Type B pancreatic cell (in vitro differentiated cells): ENCODE measurements around the gene ACADVL. TPM values are rescaled to one million over a fixed set of nuclear protein-coding genes. Genes with fewer than 3 reads are reported as not detected.

Source experiments
- DNase-seq: peaks from one replicate; pipeline ENCODE4 v3.0.0; 2021; ENCODE audit warnings: mixed read lengths; ENCODE audit not compliant: unreplicated experiment; ENCODE audit errors: extremely low spot score
- H3K27ac Mint-ChIP-seq: 2 replicates; pipeline ENCODE4 v1.8.0; 2021; ENCODE audit warnings: mild to moderate bottlenecking, mixed read lengths
- H3K27me3 Mint-ChIP-seq: 2 replicates; pipeline ENCODE4 v1.8.0; 2021; ENCODE audit warnings: mixed read lengths
- H3K36me3 Mint-ChIP-seq: 2 replicates; pipeline ENCODE4 v1.8.0; 2021; ENCODE audit warnings: mixed read lengths
- H3K4me1 Mint-ChIP-seq: one replicate; pipeline ENCODE4 v1.8.0; 2021; ENCODE audit warnings: mixed read lengths; ENCODE audit not compliant: unreplicated experiment
- H3K4me3 Mint-ChIP-seq: 2 replicates; pipeline ENCODE4 v1.8.0; 2021; ENCODE audit warnings: mild to moderate bottlenecking, mixed read lengths
- H3K9me3 Mint-ChIP-seq: 2 replicates; pipeline ENCODE4 v1.8.0; 2021; ENCODE audit warnings: mixed read lengths
- total RNA-seq: library from RNA; stranded (reverse); gene quantifications from 2 replicates; pipeline ENCODE4 v1.2.1, GENCODE V29; 2021; ENCODE audit warnings: low replicate concordance
- TF ChIP-seq, protein P1 (sequence below): fragments of 200-600 bp; sonication (generic); conservative IDR thresholded peaks from 2 replicates; pipeline ENCODE4 v1.5.0; 2021; ENCODE audit warnings: antibody characterized with exemption, mild to moderate bottlenecking

Gene ACADVL
- total RNA-seq, 1 donor from 2014 or later = 617 TPM

DNA sequence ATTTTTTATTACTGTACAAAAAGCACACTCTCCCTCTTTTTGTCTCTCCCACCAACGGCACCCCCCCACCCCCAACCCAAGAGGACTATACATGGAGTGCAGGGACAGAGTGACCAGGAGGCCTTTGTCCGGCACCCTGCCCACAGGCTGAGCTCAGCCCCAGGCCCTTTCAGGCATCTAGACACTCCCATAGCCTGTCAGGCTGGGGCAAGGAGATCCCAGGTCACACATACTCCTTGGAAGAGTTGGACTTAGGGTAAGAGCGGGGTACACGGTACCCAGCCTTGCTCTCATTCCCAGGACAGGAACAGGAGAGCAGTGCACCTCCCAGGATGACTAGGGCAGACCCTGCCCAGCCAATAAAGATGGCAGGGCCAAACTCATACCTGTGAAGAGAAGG lies 40.4 kb downstream of the ACADVL start:
- peak overlapping the region; percentile 81 for H3K27ac Mint-ChIP-seq
- peak overlapping the region; percentile 83 for H3K4me3 Mint-ChIP-seq
- TF ChIP-seq, protein P1, sequence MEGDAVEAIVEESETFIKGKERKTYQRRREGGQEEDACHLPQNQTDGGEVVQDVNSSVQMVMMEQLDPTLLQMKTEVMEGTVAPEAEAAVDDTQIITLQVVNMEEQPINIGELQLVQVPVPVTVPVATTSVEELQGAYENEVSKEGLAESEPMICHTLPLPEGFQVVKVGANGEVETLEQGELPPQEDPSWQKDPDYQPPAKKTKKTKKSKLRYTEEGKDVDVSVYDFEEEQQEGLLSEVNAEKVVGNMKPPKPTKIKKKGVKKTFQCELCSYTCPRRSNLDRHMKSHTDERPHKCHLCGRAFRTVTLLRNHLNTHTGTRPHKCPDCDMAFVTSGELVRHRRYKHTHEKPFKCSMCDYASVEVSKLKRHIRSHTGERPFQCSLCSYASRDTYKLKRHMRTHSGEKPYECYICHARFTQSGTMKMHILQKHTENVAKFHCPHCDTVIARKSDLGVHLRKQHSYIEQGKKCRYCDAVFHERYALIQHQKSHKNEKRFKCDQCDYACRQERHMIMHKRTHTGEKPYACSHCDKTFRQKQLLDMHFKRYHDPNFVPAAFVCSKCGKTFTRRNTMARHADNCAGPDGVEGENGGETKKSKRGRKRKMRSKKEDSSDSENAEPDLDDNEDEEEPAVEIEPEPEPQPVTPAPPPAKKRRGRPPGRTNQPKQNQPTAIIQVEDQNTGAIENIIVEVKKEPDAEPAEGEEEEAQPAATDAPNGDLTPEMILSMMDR = no peak
- DNase-seq = no peak
- peaks cover 12% of the 10 kb centered on the region for H3K36me3 Mint-ChIP-seq
- peaks cover 47% of the 10 kb centered on the region for H3K27me3 Mint-ChIP-seq
- H3K4me1 Mint-ChIP-seq = peaks cover 6% of the 10 kb centered on the region
- H3K9me3 Mint-ChIP-seq = no peaks in the 10 kb centered on the region

DNA sequence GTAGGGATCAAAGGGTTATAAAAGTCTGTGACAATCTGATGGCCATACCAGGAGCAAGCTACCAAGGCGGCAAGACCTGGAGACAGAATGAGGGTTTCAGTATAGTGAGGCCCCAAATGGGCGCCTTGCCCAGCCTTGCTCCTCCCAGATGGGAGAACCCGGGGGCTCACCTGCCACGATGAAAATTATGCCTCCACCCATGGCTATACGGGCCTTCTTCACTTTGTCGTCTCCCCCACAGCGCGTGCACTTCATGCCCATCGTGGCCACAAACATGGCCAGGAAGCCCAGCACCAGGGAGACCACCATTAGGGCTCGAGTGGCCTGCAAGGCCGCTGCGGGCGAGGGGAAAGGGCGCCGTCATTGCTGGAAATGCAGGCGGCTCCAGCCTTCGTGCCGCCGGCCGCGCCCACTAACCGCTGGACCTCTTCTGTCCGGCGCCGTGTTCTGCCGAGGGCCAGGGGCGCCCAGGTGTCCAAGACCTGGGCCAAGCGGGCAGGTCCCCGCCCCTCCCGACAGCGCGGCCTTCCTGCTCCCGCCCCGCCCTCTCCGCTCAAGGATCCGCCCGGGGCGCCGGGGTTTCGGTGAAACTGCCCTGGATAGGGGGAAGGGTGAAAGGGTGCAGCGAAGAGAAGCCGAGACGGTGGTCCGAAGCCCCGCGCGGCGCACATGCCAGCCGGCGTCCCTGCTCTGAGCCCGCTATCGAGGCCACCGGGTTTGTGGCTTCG lies 41.1 kb downstream of the ACADVL start:
- Mint-ChIP-seq H3K27ac (peak overlapping the region; percentile 81), H3K9me3 (no peaks in the 10 kb centered on the region), H3K4me3 (peak overlapping the region; percentile 83), H3K27me3 (peaks cover 49% of the 10 kb centered on the region), H3K36me3 (peaks cover 12% of the 10 kb centered on the region), H3K4me1 (peaks cover 6% of the 10 kb centered on the region)
- DNase-seq = no peak
- TF ChIP-seq, protein P1 = no peak

DNA sequence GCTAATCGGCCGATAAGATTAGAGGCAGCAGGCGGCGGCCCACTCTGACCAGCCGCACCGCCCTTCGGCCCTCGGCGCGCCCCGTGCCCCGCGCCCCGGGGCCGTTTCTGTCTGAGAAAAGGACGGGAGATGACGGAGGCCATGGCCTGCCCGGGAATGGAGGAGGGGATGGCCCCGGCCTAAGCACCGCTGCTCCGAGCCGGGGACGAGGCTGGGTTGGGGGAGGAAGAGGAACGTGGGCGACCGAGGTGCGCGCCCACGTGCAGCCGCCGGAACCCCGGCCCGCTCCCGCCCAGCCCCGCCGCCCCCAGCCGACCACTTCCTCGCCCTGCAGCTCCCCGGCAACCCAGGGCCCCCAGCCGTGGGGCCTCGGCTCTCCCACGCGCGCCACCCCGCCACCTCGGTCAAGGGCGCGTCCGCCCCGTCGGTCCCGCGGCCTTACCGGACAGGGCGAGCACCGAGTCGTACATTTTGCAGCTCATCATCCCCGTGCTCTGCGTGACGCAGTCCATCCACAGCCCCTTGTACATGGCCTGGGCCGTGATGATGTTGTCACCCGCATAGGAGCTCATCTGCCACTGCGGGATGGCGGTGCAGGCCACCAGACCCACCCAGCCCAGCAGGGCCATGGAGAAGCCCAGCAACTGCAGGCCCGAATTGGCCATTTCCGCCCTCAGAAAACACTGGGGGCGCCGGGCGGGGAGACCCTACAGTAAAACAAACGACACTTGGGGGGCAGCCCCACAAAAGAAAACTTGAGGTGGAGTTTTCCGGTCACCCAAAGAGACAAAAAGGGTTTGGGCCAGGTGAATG lies 41.8 kb downstream of the ACADVL start:
- DNase-seq = no peak
- Mint-ChIP-seq H3K36me3 (peaks cover 8% of the 10 kb centered on the region), H3K9me3 (no peaks in the 10 kb centered on the region), H3K27ac (peak overlapping the region; percentile 100), H3K4me3 (peak overlapping the region; percentile 98), H3K27me3 (peaks cover 54% of the 10 kb centered on the region), H3K4me1 (peaks cover 6% of the 10 kb centered on the region)
- TF ChIP-seq, protein P1 = no peak

DNA sequence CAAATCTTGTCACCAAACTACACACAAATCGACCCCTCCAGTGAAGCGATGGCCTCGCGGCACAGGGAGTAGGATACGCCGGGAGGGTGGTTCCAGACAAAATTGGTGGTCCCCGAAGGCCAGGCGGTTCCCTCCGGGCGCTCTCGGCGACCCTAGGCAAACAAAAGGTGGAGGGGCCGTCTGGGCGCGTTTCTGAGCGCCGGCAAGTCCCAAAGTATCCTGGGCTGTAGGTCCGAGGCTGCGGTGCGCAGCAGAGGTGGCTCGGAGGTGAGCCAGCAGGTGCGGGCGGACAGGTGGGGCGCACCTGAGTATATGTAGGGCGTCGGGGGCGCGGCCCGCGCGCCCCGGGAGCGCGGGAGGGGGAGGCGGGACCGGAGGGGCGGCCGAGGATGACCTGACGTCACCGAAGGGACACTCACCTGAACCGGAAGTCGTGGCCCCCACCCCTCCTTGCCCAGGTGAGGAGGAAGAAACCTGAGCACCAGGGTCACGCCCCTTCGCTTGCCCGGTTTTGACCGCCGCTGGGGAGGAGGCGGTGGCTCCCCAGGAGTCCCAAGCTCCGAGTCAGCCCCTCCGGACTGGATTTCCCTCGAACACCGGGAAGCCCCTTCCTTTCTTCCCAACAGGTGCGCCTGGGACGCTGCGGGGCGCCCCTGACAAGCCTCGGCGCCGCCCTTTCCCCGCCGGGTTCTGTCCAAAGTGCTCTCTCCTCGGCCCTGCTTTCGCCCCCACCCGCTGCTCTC lies 42.6 kb downstream of the ACADVL start, which contains the start of gene CLDN7:
Gene CLDN7, minus strand, starts transcription at position 287 of the 743 bp plus-strand sequence. CDS start 435 bp downstream, outside the sequence.
- H3K4me3 Mint-ChIP-seq = peak within 1 kb of the TSS; percentile 98
- DNase-seq = no peak

More for the DNA sequence above, 42.6 kb downstream of the ACADVL start, which contains the start of gene CLDN7:
- Mint-ChIP-seq H3K9me3 (no peaks in the 10 kb centered on the region), H3K36me3 (peaks cover 5% of the 10 kb centered on the region), H3K4me1 (peaks cover 6% of the 10 kb centered on the region), H3K27me3 (peaks cover 57% of the 10 kb centered on the region), H3K27ac (peak within 1 kb of the TSS; percentile 100)
- TF ChIP-seq, protein P1 = no peak
